Transverse colon (tissue), 4 donors: ENCODE results near the gene PIEZO2.

Source experiments
- CTCF ChIP-seq, 5 experiments: fragments of 200-600 bp in 3 of 5; fragments of 450-650 bp in 2 of 5; sonication (generic) in 3 of 5; IDR thresholded peaks; 1 replicate in 2 of 5; 2 replicates in 3 of 5; pipeline ENCODE4 v1.5.1; 2016 to 2017; ENCODE audit warnings: antibody characterized with exemption in 5 of 5, inconsistent platforms in 3 of 5, mild to moderate bottlenecking in 2 of 5, moderate library complexity in 1 of 5
- EP300 ChIP-seq: sonication (generic); formaldehyde crosslinking; IDR thresholded peaks from one replicate; pipeline ENCODE4 v1.6.1; 2017; ENCODE audit warnings: antibody characterized with exemption, low read depth
- POLR2A ChIP-seq: fragments of 450-650 bp; IDR thresholded peaks from one replicate; pipeline ENCODE4 v1.6.1; 2016; ENCODE audit warnings: antibody characterized with exemption, mild to moderate bottlenecking, moderate library complexity
- POLR2AphosphoS5 ChIP-seq, 3 donors: sonication (generic); formaldehyde crosslinking; IDR thresholded peaks; one replicate each; pipeline ENCODE4 v1.6.1; 2016; ENCODE audit warnings: antibody characterized with exemption in 3 of 3

GRCh38 chr18:10670856-10671255, 478.5 kb downstream of the PIEZO2 start:
- TF ChIP-seq POLR2A = no peak
- TF ChIP-seq CTCF (IDR thresholded peaks at IDR 0.05) = no peak
- TF ChIP-seq EP300 = no peak
- no peak for TF ChIP-seq POLR2AphosphoS5 (IDR thresholded peaks at IDR 0.05)
